Neural cell (in vitro differentiated cells): Measurements from ENCODE around the gene CYP27A1.

Source experiments
- EP300 ChIP-seq: fragments of 450-650 bp; conservative IDR thresholded peaks from 2 replicates; pipeline ENCODE4 v1.6.1; 2014; ENCODE audit warnings: antibody characterized with exemption, mild to moderate bottlenecking, moderate library complexity; ENCODE audit not compliant: poor library complexity, severe bottlenecking
- EZH2 ChIP-seq: fragments of 200-600, 300-800 bp; shearing (Covaris generic), sonication (generic); IDR thresholded peaks from 2 replicates; pipeline ENCODE4 v1.6.1; 2014; ENCODE audit warnings: antibody characterized with exemption, low read length, borderline replicate concordance, mild to moderate bottlenecking; ENCODE audit not compliant: insufficient read depth, poor library complexity, severe bottlenecking
- MXI1 ChIP-seq: fragments of 450-650 bp; conservative IDR thresholded peaks from 2 replicates; pipeline ENCODE4 v1.6.1; 2014; ENCODE audit warnings: antibody characterized with exemption, mild to moderate bottlenecking; ENCODE audit not compliant: poor library complexity, severe bottlenecking
- POLR2AphosphoS5 ChIP-seq: IDR thresholded peaks from 2 replicates; pipeline ENCODE4 v1.6.1; 2012
- RAD21 ChIP-seq: fragments of 450-650 bp; conservative IDR thresholded peaks from 2 replicates; pipeline ENCODE4 v1.6.1; 2014; ENCODE audit warnings: antibody characterized with exemption, mild to moderate bottlenecking, moderate library complexity
- TAF1 ChIP-seq: IDR thresholded peaks from 2 replicates; pipeline ENCODE4 v1.6.1; 2012; ENCODE audit warnings: low read depth
- TF ChIP-seq, protein P1 (sequence below): fragments of 450-650 bp; IDR thresholded peaks from 2 replicates; pipeline ENCODE4 v1.5.1; 2014; ENCODE audit warnings: antibody characterized with exemption, mild to moderate bottlenecking, moderate library complexity; ENCODE audit not compliant: poor library complexity, severe bottlenecking
- TF ChIP-seq, protein P2 (sequence below): IDR thresholded peaks from 2 replicates; pipeline ENCODE4 v1.6.1; 2012; ENCODE audit warnings: borderline replicate concordance

DNA sequence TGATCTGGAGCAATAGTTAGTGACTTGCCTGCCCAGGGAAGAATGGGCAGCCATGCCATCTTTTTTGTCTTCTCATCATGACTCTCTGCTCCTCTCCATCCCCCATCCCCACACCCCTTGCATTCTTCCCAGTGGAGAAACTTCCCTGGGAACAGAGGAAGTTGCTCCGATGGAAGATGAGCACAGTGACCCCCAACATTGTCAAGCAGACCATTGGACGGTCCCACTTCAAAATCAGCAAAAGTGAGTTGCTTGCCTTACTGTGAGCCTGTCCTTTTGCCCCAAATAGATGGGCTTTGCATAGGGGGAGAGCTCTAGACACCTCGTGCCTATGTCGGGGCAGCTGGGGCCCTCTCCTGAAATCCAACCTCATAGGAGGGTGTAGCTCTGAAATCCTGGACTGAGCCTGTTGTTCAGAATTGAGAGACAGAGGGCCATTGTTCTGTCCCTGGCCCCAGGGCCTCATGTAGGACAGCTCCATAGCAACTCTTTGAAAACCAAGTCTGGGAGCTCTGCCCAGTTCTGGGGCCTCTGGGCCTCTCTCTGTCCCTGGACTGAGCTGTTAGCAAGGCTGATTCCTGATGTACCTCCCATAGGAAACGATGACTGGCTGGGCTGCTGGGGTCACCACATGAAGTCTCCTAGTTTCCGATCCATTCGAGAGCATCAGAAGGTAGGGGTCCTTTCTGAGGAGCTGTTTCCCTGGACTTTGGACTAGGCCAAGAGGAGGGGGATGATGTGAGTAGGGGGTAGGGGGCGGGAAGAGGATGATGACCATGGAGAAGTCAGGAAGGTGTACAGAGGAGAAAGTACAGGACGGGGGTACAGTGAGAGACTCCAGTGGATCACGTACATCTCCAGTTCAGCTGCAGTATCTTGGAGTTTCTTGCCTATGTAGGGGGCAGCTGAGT lies 36.1 kb upstream of the CYP27A1 start:
- no peak for TF ChIP-seq POLR2AphosphoS5
- TF ChIP-seq, protein P1, sequence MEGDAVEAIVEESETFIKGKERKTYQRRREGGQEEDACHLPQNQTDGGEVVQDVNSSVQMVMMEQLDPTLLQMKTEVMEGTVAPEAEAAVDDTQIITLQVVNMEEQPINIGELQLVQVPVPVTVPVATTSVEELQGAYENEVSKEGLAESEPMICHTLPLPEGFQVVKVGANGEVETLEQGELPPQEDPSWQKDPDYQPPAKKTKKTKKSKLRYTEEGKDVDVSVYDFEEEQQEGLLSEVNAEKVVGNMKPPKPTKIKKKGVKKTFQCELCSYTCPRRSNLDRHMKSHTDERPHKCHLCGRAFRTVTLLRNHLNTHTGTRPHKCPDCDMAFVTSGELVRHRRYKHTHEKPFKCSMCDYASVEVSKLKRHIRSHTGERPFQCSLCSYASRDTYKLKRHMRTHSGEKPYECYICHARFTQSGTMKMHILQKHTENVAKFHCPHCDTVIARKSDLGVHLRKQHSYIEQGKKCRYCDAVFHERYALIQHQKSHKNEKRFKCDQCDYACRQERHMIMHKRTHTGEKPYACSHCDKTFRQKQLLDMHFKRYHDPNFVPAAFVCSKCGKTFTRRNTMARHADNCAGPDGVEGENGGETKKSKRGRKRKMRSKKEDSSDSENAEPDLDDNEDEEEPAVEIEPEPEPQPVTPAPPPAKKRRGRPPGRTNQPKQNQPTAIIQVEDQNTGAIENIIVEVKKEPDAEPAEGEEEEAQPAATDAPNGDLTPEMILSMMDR, result no peak
- no peak for TF ChIP-seq TAF1
- no peak for TF ChIP-seq EP300
- TF ChIP-seq EZH2, result no peak
- TF ChIP-seq, protein P2, sequence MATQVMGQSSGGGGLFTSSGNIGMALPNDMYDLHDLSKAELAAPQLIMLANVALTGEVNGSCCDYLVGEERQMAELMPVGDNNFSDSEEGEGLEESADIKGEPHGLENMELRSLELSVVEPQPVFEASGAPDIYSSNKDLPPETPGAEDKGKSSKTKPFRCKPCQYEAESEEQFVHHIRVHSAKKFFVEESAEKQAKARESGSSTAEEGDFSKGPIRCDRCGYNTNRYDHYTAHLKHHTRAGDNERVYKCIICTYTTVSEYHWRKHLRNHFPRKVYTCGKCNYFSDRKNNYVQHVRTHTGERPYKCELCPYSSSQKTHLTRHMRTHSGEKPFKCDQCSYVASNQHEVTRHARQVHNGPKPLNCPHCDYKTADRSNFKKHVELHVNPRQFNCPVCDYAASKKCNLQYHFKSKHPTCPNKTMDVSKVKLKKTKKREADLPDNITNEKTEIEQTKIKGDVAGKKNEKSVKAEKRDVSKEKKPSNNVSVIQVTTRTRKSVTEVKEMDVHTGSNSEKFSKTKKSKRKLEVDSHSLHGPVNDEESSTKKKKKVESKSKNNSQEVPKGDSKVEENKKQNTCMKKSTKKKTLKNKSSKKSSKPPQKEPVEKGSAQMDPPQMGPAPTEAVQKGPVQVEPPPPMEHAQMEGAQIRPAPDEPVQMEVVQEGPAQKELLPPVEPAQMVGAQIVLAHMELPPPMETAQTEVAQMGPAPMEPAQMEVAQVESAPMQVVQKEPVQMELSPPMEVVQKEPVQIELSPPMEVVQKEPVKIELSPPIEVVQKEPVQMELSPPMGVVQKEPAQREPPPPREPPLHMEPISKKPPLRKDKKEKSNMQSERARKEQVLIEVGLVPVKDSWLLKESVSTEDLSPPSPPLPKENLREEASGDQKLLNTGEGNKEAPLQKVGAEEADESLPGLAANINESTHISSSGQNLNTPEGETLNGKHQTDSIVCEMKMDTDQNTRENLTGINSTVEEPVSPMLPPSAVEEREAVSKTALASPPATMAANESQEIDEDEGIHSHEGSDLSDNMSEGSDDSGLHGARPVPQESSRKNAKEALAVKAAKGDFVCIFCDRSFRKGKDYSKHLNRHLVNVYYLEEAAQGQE, result no peak
- TF ChIP-seq MXI1, result no peak
- no peak for TF ChIP-seq RAD21
